ENCODE data around the gene PKD2L2. TPM values are rescaled to one million over a fixed set of nuclear protein-coding genes. Genes with fewer than 3 reads are reported as not detected.
A peak's percentile ranks its signal among the peaks of the same experiment; 100 is the strongest.

Gene PKD2L2
- total and polyA plus RNA-seq, 10 of the 15 experiments (the other 5 are each of a cell fraction or from before 2014, with no cell fraction given): 0.11 to 0.86 (median 0.26) TPM; not detected in 4

- TF ChIP-seq CHD1 (IDR thresholded peaks at IDR 0.05; ENCODE audit: low read depth, low read length) (no peak), PKNOX1 (IDR thresholded peaks at IDR 0.05) (no peak), ZZZ3 (IDR thresholded peaks at IDR 0.05; ENCODE audit: control insufficient read depth, insufficient read length, low read depth) (no peak), RCOR1 (conservative IDR thresholded peaks at IDR 0.05; ENCODE audit: low read depth, low read length) (no peak), CBX3 (IDR thresholded peaks at IDR 0.05; ENCODE audit: borderline replicate concordance, low read depth) (no peak), RUNX3 (IDR thresholded peaks at IDR 0.05; ENCODE audit: low read length) (peak; percentile 87), ASH2L (IDR thresholded peaks at IDR 0.05; ENCODE audit: borderline replicate concordance, low read depth) (no peak), SRF (IDR thresholded peaks at IDR 0.05; ENCODE audit: low read depth in 2 of 2, low read length in 2 of 2) (no peak), MEF2A (IDR thresholded peaks at IDR 0.05; ENCODE audit: insufficient read depth, low read depth, low read length) (peak; percentile 69), ZBTB33 (IDR thresholded peaks at IDR 0.05) (no peak), NFIC (IDR thresholded peaks at IDR 0.05; ENCODE audit: low read depth, low read length) (no peak), TCF3 (IDR thresholded peaks at IDR 0.05; ENCODE audit: borderline replicate concordance, insufficient read depth, low read depth, low read length) (no peak)
- TF ChIP-seq, protein P1, sequence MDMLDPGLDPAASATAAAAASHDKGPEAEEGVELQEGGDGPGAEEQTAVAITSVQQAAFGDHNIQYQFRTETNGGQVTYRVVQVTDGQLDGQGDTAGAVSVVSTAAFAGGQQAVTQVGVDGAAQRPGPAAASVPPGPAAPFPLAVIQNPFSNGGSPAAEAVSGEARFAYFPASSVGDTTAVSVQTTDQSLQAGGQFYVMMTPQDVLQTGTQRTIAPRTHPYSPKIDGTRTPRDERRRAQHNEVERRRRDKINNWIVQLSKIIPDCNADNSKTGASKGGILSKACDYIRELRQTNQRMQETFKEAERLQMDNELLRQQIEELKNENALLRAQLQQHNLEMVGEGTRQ (IDR thresholded peaks at IDR 0.05; ENCODE audit: borderline replicate concordance, low read depth, low read length): no peak
- TF ChIP-seq, protein P2, sequence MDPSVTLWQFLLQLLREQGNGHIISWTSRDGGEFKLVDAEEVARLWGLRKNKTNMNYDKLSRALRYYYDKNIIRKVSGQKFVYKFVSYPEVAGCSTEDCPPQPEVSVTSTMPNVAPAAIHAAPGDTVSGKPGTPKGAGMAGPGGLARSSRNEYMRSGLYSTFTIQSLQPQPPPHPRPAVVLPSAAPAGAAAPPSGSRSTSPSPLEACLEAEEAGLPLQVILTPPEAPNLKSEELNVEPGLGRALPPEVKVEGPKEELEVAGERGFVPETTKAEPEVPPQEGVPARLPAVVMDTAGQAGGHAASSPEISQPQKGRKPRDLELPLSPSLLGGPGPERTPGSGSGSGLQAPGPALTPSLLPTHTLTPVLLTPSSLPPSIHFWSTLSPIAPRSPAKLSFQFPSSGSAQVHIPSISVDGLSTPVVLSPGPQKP (IDR thresholded peaks at IDR 0.05; ENCODE audit: low read depth, low read length): no peak
Measured at GRCh38 chr5:137902408-137903133, 13.3 kb downstream of the PKD2L2 start (continued).
